Progenitor cell of endocrine pancreas (in vitro differentiated cells): ENCODE data around the gene F8A2. TPM values are rescaled to one million over a fixed set of nuclear protein-coding genes. Genes with fewer than 3 reads are reported as not detected.
"Not testable (repeated sequence)": the region's sequence is repeated elsewhere in the genome, so short reads cannot be mapped to it uniquely, and the experiment has no call there.

Source experiments
- DNase-seq: peaks from one replicate; pipeline ENCODE4 v3.0.0; 2021; ENCODE audit warnings: low spot score; ENCODE audit not compliant: unreplicated experiment
- H3K27ac Mint-ChIP-seq: 2 replicates; pipeline ENCODE4 v1.8.0; 2021; ENCODE audit warnings: mild to moderate bottlenecking, moderate library complexity, mixed read lengths
- H3K27me3 Mint-ChIP-seq: 2 replicates; pipeline ENCODE4 v1.8.0; 2021; ENCODE audit warnings: mixed read lengths
- H3K36me3 Mint-ChIP-seq: 2 replicates; pipeline ENCODE4 v1.8.0; 2022; ENCODE audit warnings: mixed read lengths; ENCODE audit not compliant: insufficient read depth
- H3K4me1 Mint-ChIP-seq: 2 replicates; pipeline ENCODE4 v1.8.0; 2021; ENCODE audit warnings: low read depth, mixed read lengths
- H3K4me3 Mint-ChIP-seq: 2 replicates; pipeline ENCODE4 v1.8.0; 2021; ENCODE audit warnings: low read depth, mild to moderate bottlenecking, moderate library complexity, mixed read lengths
- H3K9me3 Mint-ChIP-seq: 2 replicates; pipeline ENCODE4 v1.8.0; 2021; ENCODE audit warnings: low read depth, mixed read lengths
- long read RNA-seq: library from polyadenylated mRNA; unstranded; transcript quantifications from one replicate; pipeline ENCODE4 v2.0.0, GENCODE V29; 2020
- total RNA-seq: library from RNA; stranded (reverse); gene quantifications from 2 replicates; pipeline ENCODE4 v1.2.1, GENCODE V29; 2021
- TF ChIP-seq, protein P1 (sequence below): fragments of 200-600 bp; sonication (generic); IDR thresholded peaks from one replicate; pipeline ENCODE4 v1.5.0; 2021; ENCODE audit warnings: antibody characterized with exemption, mild to moderate bottlenecking; ENCODE audit not compliant: unreplicated experiment

Gene F8A2
- total RNA-seq, result not detected in 2 replicates
- long read RNA-seq, result 0 reads

DNA sequence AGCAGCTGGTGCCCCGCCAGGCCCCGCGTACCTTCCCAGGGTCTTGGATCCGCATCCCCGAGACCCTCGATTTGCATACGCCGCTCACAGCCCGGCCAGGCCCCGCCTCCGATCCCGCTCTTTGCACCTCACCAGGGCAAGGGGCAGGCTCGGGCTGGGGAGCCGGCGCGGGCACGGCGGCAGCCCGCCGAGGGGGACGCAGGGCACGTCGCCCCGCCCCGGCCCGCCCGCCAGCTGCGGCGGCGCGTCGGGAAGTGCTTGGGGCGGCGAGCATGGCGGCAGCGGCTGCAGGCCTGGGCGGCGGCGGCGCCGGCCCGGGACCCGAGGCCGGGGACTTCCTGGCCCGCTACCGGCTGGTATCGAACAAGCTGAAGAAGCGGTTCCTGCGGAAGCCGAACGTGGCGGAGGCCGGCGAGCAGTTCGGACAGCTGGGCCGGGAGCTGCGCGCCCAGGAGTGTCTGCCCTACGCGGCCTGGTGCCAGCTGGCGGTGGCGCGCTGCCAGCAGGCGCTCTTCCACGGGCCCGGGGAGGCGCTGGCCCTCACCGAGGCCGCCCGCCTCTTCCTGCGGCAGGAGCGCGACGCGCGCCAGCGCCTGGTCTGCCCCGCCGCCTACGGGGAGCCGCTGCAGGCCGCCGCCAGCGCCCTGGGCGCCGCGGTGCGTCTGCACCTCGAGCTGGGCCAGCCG is at the start of gene F8A2:
Gene F8A2 (plus strand): TSS at position 253 of the 686 bp plus-strand sequence. CDS start 20 bp downstream, at position 273.
- H3K36me3 Mint-ChIP-seq, H3K9me3 Mint-ChIP-seq, DNase-seq: not testable (repeated sequence)

DNA sequence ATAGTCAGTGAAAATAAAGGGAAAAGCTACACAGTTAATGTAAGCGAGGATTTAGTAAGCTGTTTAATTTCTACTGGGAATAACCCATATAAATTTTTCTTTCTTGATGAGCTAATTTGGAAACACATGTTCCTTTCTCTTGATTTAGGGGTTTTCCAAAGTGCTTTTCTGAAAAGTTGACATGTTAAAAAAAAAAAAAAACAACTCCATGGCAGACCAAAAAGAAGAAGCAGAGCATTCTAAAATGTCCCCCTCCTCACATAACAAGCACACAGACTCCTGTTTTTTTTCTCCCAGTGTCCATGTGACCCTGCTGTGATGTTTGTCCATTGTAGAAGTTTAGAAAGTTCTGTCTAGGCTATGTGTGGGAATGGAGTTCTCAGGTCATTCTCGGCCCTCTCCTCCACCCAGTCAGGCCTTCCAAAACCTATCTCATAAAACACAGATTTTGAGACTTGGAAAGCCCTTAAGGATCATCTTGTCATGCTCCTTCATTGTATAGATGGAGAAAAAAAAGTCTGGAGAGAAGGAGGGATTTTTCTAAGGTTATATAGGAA is 48.3 kb upstream of the F8A2 start:
- Mint-ChIP-seq H3K36me3 (no peaks in the 10 kb centered on the region), H3K27me3 (no peaks in the 10 kb centered on the region), H3K4me1 (no peaks in the 10 kb centered on the region), H3K4me3 (no peak overlapping the region), H3K9me3 (peaks cover 14% of the 10 kb centered on the region), H3K27ac (no peak overlapping the region)
- TF ChIP-seq, protein P1, sequence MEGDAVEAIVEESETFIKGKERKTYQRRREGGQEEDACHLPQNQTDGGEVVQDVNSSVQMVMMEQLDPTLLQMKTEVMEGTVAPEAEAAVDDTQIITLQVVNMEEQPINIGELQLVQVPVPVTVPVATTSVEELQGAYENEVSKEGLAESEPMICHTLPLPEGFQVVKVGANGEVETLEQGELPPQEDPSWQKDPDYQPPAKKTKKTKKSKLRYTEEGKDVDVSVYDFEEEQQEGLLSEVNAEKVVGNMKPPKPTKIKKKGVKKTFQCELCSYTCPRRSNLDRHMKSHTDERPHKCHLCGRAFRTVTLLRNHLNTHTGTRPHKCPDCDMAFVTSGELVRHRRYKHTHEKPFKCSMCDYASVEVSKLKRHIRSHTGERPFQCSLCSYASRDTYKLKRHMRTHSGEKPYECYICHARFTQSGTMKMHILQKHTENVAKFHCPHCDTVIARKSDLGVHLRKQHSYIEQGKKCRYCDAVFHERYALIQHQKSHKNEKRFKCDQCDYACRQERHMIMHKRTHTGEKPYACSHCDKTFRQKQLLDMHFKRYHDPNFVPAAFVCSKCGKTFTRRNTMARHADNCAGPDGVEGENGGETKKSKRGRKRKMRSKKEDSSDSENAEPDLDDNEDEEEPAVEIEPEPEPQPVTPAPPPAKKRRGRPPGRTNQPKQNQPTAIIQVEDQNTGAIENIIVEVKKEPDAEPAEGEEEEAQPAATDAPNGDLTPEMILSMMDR, result no peak
- no peak for DNase-seq

More for the DNA sequence above, at the start of gene F8A2:
- H3K27me3 Mint-ChIP-seq, H3K4me3 Mint-ChIP-seq, H3K27ac Mint-ChIP-seq, H3K4me1 Mint-ChIP-seq: not testable (repeated sequence)

DNA sequence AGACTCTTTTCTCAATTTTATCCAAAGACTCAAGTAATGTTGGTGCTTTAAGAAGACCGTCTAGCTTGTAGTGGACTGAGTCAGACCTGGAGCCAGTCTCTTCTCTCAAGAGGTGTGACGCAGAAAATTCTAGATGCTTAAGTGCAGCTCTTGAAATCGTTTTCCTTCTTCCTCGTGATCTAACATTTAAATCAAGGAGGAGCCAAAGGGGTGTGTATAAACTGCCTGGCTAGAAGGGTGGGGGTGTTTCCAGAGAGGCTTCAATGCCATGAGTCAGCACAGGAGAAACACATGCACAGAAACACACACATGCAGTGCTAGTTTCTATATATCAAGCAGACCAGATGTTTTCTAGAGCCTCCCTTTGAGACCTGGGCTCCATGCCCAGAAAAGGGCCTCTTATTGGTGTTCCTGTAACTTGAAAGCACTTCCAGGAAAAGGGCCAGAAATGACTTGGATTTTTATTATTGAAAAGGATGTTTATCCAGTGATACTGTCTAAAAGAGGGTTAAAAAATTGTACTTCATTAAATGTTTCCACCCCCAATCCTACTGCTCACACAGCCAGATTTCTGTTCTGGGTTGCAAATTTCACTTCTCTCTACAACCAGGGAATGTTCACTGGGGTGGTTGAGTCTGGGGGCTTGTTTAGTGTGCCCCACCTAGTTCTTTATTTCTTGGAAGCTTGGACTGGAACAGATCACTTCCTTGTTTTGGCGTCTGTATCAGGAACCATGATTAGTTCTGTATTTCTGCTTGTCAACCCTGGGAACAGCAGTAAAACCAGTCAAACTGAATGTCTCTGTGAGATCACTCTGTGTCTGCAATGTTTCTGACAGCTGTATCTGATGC is 47.2 kb upstream of the F8A2 start, which contains the start of gene CLIC2:
Gene CLIC2 (minus strand): TSS at position 129 of the 851 bp plus-strand sequence. CDS start 187 bp downstream, outside the sequence.
- Mint-ChIP-seq H3K36me3 (no peaks in the 10 kb centered on the region), H3K4me3 (no peak within 1 kb of the TSS), H3K27ac (no peak within 1 kb of the TSS), H3K4me1 (no peaks in the 10 kb centered on the region), H3K27me3 (no peaks in the 10 kb centered on the region), H3K9me3 (peaks cover 10% of the 10 kb centered on the region)
- TF ChIP-seq, protein P1, result no peak
- no peak for DNase-seq

DNA sequence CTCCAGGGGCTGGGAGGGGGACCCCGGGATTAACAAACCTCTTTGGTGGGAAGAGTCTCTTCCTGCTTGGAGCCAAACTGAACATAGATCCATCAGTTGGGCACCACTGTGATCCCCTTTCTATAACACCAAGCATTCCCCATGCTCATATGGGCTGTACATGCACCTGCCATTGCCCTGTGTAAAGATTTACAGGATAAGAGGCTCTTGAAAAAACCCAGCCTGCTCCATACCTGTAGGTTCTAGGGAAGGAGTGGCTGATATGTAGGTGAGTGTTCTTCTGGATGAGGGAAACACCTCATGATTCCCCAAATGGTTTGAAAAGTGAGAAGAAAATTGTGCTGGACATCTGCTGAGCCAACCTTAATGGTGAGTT is 46.6 kb upstream of the F8A2 start:
- not testable (repeated sequence) for H3K4me3 Mint-ChIP-seq, H3K4me1 Mint-ChIP-seq, H3K27me3 Mint-ChIP-seq, H3K36me3 Mint-ChIP-seq, DNase-seq, H3K27ac Mint-ChIP-seq, H3K9me3 Mint-ChIP-seq

DNA sequence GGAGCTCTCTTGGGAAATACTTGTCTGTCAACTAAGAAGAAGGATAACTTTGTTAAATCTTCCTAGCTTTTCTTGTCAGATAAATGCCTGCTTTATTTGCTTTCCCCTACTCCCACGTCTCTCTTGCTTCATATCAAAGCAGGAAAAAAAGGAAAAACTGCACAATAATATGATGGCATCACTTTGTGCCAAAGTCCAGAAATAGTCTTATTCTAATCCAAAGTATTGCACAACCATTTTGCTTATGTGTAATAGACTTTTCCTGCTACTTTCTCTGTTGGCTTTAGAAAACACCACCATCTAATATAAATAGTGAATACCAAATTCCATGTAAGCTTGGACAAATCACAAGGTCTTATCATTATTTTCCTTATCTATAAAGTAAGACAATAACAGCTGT is 36.2 kb upstream of the F8A2 start:
- H3K4me1 Mint-ChIP-seq, H3K9me3 Mint-ChIP-seq, DNase-seq, H3K27ac Mint-ChIP-seq, H3K36me3 Mint-ChIP-seq, H3K4me3 Mint-ChIP-seq, H3K27me3 Mint-ChIP-seq: not testable (repeated sequence)

DNA sequence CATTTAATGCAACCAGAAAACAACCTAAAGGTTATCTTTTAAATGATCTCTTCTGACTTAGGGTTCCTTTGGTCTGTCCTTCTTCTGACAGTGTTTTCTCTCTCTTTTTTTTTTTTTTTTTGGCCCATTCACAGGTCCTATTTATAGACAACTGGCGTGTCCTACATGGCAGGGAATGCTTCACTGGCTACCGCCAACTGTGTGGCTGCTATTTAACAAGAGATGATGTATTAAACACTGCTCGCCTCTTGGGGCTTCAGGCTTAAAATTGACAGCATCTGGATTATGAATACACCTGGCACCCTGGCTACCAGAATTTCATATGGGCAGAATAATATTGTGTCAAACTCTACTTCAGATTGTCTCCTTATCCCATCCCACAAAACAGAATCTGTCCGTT is 32.4 kb upstream of the F8A2 start:
- H3K27ac Mint-ChIP-seq, H3K4me3 Mint-ChIP-seq, H3K9me3 Mint-ChIP-seq, H3K36me3 Mint-ChIP-seq, H3K4me1 Mint-ChIP-seq, H3K27me3 Mint-ChIP-seq, DNase-seq: not testable (repeated sequence)

DNA sequence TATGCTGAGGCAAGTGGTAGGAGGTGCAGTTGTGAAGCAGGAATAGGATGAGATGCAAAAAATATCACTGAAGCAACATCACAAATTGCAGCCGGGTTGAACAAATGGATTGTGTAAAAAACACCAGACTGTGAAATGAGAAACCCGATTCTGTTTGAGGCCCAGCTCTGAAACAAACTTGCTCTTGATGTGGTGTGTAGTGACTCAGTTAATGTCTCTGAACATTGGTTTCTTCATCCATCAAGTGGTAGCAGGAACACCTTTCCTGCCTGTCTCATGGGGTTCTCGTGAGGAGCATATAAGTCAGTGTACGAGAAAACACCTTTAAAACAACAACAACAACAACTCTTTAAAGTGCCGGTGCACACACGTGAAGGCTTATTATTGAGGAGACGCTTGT is 18.2 kb upstream of the F8A2 start:
- H3K9me3 Mint-ChIP-seq, H3K36me3 Mint-ChIP-seq, H3K27me3 Mint-ChIP-seq, H3K4me1 Mint-ChIP-seq, DNase-seq, H3K4me3 Mint-ChIP-seq, H3K27ac Mint-ChIP-seq: not testable (repeated sequence)

DNA sequence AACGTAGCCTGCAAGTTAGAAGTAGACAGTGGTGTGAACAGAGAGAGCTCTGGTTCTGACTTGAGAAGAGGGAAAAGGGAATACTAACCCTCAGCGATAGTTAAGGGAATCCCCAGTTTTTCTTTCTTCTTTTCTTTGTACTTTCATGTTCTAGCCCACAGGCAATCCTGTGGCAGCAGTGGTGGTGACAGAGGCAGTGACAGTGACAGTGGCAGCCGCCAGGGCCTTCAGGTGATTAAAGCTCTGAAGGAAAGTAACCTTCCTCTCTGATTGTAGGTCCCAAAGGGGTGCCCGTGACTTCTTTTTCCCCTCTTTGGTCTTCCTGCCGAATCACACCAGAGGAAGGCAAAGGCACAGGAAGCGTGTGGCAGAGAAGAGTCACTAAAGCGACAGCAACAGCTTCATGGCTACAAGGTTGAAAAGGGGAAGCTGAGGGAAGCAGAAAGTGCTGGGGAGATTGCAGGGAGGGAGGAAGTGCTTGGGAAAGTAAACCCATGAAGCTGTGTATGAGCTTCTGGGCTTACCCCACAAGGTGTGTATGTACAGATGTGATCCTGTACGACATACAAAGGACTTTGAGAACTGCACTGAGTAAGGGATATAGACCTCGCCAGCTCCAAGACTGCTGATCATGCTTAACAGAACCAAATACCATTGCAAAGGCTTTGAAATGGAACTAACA is 8.0 kb upstream of the F8A2 start:
- H3K27ac Mint-ChIP-seq, H3K4me1 Mint-ChIP-seq, DNase-seq, H3K9me3 Mint-ChIP-seq, H3K4me3 Mint-ChIP-seq, H3K27me3 Mint-ChIP-seq, H3K36me3 Mint-ChIP-seq: not testable (repeated sequence)

DNA sequence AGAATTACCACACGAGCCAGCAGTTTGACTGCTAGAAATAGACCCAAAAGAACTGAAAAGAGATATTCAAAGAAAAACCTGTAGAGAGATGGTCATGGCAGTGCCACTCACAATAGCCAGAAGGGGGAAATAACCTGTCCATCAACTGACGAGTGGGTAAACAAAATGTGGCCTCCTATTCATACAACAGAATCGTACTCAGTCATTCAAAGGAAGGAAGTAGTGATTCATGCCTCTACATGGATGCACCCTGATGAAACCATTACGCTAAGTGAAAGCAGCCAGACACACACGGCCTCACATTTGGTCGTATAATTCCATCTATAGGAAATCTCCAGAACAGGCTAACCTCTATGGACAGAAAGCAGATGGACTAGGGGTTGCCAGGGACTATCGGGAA is 2.1 kb upstream of the F8A2 start:
- not testable (repeated sequence) for H3K27ac Mint-ChIP-seq, H3K9me3 Mint-ChIP-seq, DNase-seq, H3K27me3 Mint-ChIP-seq, H3K36me3 Mint-ChIP-seq, H3K4me3 Mint-ChIP-seq, H3K4me1 Mint-ChIP-seq

DNA sequence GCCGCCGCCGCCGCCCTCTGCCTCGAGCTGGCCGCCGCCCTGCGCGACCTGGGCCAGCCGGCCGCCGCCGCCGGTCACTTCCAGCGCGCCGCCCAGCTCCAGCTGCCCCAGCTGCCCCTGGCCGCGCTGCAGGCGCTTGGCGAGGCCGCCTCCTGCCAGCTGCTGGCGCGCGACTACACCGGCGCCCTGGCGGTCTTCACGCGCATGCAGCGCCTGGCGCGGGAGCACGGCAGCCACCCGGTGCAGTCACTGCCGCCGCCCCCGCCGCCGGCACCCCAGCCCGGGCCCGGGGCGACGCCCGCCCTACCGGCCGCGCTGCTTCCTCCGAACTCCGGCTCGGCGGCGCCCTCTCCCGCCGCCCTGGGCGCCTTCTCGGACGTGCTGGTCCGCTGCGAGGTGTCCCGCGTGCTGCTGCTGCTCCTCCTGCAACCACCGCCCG is 653 bp downstream of the F8A2 start:
- not testable (repeated sequence) for H3K27me3 Mint-ChIP-seq, H3K4me1 Mint-ChIP-seq, H3K36me3 Mint-ChIP-seq, H3K9me3 Mint-ChIP-seq, H3K4me3 Mint-ChIP-seq, H3K27ac Mint-ChIP-seq, DNase-seq
